OCI-M2 (cell line): ENCODE measurements around the gene C1orf74.

Experiments
- DNase-seq: peaks from one replicate; lab custom pipeline; 2025; ENCODE audit not compliant: unreplicated experiment; lab: John Stamatoyannopoulos, UW

Gene C1orf74

DNA sequence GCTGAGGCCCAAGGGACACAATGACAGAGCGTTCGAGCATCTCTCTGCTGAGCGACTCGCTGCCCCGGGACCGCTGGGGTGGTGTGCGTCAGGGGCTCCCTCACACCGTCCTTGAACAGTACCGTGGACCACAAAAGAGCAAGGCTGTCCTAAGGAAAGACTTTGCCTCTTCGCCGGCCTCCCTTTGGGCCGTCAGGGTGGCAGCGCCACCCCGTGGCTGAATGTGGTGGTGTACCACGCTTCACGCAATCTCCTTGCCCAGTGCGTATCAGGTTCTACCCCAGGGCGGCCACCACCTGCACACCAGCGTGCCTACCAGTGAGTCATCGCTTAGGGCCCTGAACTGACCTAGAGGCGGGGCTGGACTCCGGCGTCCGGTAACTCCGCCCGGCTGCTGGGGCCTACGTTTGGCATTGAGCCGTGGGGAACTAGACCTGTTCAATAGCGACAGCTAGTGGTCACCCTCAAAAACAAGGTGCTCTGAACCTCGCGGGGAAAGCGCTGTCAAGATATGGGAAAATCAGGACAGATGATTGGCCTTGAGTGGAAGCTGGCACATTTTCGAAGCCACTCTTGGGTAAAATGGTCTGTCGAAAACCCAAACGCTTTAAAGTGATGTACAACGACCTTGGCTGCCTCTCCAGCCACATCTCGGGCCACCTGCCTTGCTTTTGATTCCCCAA lies 36.6 kb downstream of the C1orf74 start:
- no peak for DNase-seq

DNA sequence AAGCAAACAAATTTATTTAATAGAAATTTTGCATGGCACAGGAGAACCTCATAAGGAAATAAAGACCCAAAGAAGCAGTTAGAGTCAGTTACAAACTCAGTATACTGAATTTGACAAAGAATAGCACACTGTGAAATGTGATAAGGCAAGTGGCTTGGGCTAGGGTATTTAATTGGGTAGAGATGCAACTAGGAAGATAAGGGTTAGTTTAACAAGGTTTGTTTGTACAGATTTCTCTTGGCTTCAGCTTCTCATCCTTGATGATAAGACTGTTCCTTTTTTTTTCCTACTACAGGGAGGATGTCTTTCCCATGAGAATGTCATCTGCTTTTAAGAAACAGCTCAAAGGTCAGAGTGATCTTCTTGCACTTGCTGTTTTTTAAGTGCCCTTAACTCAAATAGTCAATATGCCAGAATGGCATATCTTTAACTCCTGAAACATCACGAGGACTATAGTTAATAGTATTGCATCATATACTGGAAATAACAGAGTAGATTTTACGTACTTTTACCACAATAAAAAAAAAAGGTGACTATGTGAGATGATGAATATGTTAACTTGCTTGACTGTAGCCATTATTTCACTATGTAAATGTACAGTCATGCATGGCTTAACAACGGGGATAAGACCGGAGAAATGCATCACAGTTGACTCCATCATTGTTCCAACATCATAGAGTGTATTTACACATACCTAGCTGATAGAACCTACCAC lies 37.8 kb downstream of the C1orf74 start:
- DNase-seq = peak; percentile 51

DNA sequence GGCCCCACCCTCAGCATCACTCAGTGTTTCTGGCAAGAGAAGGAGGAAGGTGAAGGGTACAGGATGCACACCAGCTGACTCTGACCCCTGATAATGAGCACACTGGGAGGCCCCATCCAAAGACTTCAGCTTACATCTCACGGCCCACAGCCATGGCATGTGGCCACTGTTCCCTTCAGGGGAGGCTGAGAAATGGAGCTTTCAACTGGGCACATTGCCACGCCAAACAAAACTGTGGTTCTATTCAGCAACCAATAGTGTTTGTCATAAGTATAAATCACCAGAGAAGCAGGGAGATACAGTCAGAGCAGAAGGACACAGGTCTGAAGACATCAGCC lies 41.2 kb downstream of the C1orf74 start:
- no peak for DNase-seq

DNA sequence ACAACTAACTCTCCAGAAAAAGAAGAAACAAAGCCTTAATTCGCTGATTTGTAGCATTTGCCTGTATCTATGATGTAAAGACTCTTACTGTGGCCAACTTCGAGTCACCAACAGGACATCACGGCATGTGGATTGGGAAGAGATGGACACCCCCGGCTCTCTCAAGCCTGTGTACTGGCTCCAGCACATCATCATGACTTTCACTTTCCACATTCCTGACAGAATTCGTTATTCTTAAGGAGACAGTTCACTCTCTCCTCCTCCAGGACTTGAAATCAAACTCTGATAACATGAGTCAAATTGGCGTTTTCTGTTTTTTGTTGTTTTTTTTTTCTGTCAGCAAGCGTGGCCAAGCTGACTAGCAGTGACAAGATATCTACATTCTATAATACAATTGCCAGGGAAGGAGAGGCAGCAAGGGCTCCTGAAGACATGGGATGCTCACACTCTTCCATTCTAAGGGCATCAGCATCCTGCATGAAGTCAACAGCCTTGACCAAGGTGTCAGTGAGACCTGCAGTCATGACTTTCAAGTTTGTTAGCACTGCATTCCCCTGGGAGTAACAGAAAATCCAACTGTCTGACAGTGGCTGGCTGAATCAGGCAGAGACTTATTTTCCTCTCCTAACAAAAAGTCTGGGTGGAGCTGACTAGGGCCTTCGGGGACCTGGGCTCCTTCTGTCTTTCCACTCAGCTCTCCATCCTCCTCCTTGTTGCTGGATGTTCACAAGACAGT lies 41.8 kb downstream of the C1orf74 start:
- DNase-seq = no peak

DNA sequence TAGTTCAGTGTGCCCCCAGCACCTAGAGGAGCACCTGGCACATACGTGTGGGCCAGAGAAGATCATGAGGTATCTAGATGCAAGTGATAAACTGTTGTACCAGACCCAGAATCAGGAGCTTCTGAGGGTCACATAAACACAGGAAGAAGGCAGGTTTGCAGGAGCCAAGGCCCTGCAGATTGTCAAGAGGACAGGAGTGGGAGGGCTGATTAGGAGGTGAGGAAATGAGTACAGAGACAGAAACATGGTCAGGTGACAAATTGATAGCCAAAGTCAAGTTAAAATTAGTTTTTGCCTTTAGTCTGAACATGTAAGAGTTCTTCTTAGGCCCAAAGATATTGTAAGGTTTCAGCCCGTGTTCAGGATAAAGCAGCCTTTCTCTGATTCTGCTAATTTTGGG lies 42.5 kb downstream of the C1orf74 start:
- no peak for DNase-seq

DNA sequence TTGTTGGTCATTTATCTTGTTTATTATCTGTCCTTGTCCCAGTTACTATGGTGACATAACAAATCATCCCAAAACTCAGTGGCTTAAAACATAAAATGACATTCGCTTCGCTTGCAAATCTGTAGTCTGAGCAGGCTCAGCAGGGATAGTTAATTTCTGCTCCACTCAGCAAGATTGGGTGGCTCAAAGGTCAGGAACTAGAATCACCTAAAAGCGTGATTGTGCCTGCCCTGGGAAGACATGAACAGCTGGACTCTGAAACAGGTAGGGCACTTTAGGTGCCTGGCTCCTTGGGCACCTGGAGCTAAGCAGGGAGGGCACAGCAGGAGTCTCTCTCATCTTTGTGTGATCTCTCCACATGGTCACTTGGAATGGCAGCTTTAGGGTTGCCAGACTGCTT lies 43.2 kb downstream of the C1orf74 start:
- DNase-seq = no peak

DNA sequence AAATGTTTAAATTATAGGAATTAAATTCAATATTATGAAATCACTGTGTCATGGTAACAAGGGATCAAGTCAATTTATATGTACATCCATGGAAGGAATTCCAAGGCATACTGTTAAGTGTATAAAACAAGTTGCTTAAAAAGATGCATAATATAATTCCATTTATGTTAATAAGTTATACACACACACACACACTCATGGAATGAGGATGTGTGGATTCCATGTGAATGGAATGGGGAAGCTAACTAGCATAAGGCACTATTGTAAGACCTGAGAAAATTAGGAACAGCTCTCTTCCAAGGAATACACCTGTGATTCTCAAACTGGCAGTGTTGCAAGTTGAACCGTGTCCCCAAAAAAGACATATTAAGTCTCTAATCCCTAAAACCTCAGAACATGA lies 46.1 kb downstream of the C1orf74 start:
- DNase-seq = no peak

DNA sequence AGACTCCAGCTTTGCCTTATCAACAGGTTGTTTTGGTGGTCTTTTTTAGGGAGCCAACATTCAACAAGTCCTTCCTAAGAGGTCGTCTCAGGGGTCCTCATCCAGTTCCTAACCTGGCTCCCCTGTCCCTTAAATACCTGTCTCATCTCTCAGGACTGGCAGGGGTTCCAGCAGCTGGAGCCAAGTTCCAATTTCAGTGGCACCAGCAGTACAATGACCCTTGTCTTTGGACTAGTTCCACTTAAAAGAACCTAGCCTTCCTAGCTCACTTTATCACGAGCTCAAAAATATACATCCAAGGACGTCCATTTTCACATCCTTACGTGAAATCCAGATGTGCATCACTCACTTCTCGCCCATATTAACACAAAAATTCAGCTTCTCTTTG lies 47.2 kb downstream of the C1orf74 start:
- DNase-seq = no peak

DNA sequence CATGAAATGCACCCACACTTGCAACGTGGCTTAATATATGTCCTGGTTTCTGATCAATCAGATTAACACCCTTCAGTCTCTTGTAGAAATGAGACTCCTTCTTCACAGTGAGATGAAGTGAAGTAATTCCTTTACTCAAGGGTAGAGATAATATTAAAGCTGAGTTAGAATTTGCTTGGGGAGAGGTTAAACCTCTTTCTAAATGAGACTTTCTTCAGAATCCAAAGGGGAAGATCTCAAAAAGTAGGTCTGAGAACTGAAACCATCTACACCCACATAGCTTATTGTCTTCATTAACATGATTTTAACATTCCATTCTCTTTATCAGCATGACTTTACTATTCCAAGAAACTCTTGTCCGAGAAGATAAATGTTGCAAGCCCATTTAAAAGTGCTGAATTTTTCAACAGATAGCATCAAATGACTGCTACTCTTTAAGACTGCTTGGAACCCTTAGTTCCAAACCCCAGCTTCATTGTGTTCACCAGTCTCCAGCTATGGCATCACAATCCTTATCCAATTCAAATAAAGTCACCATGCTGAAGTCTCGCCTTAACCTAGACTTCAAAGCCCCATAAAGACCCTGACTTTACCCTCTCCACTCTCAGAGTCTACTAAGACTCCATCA lies 47.8 kb downstream of the C1orf74 start:
- DNase-seq = no peak

DNA sequence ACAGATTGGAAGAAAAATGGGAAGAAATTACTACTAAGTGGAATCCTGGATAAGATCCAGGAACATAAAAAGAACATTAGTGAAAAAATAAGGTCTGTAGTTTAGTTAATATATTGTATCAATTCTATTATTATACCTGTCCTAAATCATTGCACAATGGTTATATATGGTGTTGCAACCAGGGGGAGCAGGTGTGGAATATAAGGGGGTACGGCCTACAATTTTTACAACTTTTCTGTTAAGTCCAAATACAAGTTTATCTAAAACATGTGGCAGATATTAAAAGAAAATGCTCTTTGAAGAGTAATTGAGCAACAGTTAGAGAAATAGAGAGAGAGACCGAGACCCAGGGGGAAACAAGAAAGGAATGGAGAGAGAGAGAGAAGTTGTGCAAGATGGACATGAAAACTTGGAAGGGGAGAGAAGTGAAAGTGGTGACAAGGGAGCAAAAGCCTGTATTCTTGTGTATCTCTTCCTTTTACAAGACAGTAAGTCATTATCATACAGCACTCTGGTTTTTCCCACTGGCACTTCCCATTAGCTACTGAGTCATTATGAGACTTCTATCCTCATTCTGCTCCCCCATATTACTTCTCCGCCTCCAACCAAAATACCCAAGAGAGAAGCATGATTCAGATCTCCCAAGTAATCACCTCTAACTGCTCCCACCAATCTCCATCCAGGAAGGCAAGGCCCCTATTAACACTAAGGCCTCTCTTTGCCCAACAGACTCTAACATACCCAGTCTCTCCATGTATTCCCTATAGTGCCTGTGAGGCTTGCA lies 50.8 kb downstream of the C1orf74 start:
- DNase-seq = no peak

DNA sequence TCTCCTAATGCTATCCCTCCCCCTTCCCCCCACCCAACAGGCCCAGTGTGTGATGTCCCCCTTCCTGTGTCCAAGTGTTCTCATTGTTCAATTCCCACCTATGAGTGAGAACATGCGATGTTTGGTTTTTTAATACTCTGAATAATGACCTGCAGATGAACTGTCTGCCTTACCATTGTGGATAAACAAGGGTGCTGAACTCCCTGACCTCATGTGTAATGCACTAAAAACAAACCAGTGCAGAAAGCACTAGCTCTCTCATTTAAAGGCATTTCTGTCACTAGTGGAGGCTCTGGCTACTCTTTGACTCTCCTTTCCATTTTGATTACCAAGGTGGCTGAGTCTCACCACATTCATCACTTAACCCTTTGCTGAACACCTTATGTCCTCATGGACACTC lies 51.6 kb downstream of the C1orf74 start:
- DNase-seq = no peak

DNA sequence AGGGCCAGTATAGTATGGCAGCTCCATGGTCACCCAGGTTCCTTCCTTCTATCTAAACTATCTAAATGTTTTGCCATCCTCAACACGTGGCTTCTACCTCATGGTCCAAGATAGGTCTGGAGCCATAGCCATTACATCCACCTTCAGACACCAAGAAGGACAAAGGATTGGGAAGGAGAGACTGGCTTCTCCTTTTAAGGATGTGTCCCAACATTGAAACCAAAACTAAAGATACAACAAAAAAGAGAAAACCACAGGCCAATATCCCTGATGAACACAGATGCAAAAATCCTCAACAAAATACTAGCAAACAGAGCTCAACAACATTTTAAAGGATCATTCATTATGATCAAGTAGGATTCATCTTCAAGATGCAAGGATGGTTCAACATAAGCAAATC lies 54.9 kb downstream of the C1orf74 start:
- no peak for DNase-seq
